ENCODE data around the gene UPK3A. TPM values are rescaled to one million over a fixed set of nuclear protein-coding genes. Genes with fewer than 3 reads are reported as not detected.

Gene UPK3A
- total and polyA plus RNA-seq, 2 of the 13 experiments (the other 11 are each of a cell fraction or from before 2014, with no cell fraction given), result 10.5 to 13.8 TPM

DNA sequence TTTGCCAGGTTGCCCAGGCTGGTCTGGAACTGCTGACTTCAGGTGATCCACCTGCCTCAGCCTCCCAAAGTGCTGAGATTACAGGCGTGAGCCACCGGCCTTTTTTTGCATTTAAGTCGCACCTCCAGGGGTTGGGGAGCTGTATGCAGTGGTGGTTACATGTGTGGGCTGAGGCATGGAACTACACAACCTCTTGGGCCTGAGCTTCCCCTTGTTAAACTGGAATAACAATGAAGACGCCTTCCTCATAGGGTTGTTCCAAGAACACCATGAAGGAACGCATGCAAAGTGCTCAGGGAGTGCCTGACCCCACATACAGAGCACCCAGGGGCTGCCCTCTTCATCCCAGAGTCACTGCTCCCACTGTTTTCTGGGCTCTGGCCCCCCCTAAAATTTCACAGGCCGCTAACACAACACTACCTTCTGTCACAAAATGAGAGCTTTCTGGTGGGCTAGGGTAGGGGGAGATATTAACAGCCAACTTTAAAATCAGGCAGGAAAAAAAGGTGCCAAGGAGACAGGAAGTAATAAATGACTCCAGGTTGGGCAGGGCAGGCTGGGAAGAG is 23.7 kb downstream of the UPK3A start:
- peaks cover 33% of the 10 kb centered on the region for H3K79me2 ChIP-seq (ENCODE audit: insufficient read depth, low read length)
- H3K4me2 ChIP-seq (ENCODE audit: low read depth, low read length), result peak overlapping the region; percentile 89; the same call in 1 of the 2 replicates
- ATAC-seq (no peak), FAIRE-seq (no peak), DNase-seq (ENCODE audit: low spot score) (no peak)
- no peak overlapping the region for H2AFZ ChIP-seq (ENCODE audit: low read length)
- H3K36me3 ChIP-seq (replicated peaks in 1 of 2; ENCODE audit: control insufficient read depth in 1 of 2, insufficient read depth in 2 of 2, low read length in 2 of 2), result peaks cover 0 to 10% of the 10 kb centered on the region in 2 experiments; a peak in 1 of 5 replicates
- peaks cover 59% of the 10 kb centered on the region for H3K4me1 ChIP-seq (ENCODE audit: insufficient read depth, low read length)
- no peaks in the 10 kb centered on the region for H3K9me3 ChIP-seq (ENCODE audit: low read length)
- ChIA-PET CTCF (ENCODE audit: low intra/inter-chr PET ratio, low total read pairs) (no interaction called here), POLR2A (interaction anchor here (2.3 to 6.7 kb wide), 2 partner anchors 35 kb away, joined by 12 to 56 read pairs; no protein-coding TSS in a partner anchor)
- peaks cover 15% of the 10 kb centered on the region; the same call in 1 of the 2 replicates for H4K20me1 ChIP-seq (ENCODE audit: insufficient read depth, low read length)
- WGBS (ENCODE audit: low lambda C conversion rate), result 90% methylated on average over 5 of the region's 6 CpGs
- in situ Hi-C loops (cut with HindIII; ENCODE audit: extremely low pct_ligation_motif_present, low pct_unique_long_range_greater_than_20kb) (loop anchor here (5.0 kb wide), 1 partner anchor 36 kb away; no protein-coding TSS in a partner anchor), intact Hi-C loops (cut with micrococcal nuclease; ENCODE audit: unreplicated experiment) (loop anchor here (2.0 kb wide), 1 partner anchor 30 kb away; no protein-coding TSS in a partner anchor)
- H3K27me3 ChIP-seq (ENCODE audit: control insufficient read depth in 1 of 2, insufficient read depth in 2 of 2, low read length in 2 of 2), result no peaks in the 10 kb centered on the region
- no peak overlapping the region for H3K4me3 ChIP-seq (replicated peaks in 1 of 3; ENCODE audit: insufficient read depth in 1 of 3, low read depth in 2 of 3, low read length in 3 of 3)
- TF ChIP-seq GABPA (IDR thresholded peaks at IDR 0.05; ENCODE audit: low read depth, low read length), result no peak
- peak; percentile 29; the same call in 1 of the 2 replicates for TF ChIP-seq GABPA (CRISPR knock-in tag; IDR thresholded peaks at IDR 0.05; ENCODE audit: low read depth)
- TF ChIP-seq, protein P1, sequence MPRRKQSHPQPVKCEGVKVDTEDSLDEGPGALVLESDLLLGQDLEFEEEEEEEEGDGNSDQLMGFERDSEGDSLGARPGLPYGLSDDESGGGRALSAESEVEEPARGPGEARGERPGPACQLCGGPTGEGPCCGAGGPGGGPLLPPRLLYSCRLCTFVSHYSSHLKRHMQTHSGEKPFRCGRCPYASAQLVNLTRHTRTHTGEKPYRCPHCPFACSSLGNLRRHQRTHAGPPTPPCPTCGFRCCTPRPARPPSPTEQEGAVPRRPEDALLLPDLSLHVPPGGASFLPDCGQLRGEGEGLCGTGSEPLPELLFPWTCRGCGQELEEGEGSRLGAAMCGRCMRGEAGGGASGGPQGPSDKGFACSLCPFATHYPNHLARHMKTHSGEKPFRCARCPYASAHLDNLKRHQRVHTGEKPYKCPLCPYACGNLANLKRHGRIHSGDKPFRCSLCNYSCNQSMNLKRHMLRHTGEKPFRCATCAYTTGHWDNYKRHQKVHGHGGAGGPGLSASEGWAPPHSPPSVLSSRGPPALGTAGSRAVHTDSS (CRISPR knock-in tag; conservative IDR thresholded peaks at IDR 0.05), result no peak
- H3K9ac ChIP-seq (ENCODE audit: insufficient read depth, low read depth, low read length), result peak overlapping the region; percentile 65
- H3K27ac ChIP-seq (ENCODE audit: extremely low read length, insufficient read depth, low read length), result peak overlapping the region; percentile 75
- BruUV-seq (replicated peaks), result no TSS peak

DNA sequence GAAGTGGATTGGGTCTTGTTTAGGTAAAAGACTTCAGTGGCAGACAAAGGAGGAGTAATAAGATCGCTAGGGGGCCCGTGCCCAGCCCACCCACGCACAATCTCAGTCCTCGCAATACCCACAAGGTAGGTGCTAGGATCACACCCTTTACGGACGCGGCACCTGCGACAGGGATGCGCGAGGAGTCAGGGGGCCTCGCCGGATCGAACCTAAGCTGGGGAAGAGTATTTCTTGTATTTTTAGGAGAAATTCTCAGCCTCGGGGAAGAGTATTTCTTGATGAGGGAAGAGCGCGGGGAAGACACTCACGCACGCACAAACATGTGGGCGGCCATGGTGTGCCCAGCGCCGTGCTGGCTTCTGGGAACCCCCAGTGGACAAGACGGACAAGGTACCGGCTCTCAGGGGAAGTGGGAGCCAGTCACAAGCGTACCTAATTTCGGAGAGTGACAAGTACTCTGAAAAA is 24.2 kb downstream of the UPK3A start:
- ATAC-seq, result no peak
- no peak for DNase-seq (ENCODE audit: low spot score)
- Histone ChIP-seq H3K27ac (ENCODE audit: extremely low read length, insufficient read depth, low read length) (peak overlapping the region; percentile 75), H3K4me3 (replicated peaks in 1 of 3; ENCODE audit: insufficient read depth in 1 of 3, low read depth in 2 of 3, low read length in 3 of 3) (peak overlapping the region; percentile 32 to 88 (median 51); a peak in 5 of 6 replicates), H3K4me1 (ENCODE audit: insufficient read depth, low read length) (peaks cover 64% of the 10 kb centered on the region), H3K79me2 (ENCODE audit: insufficient read depth, low read length) (peaks cover 38% of the 10 kb centered on the region), H3K36me3 (replicated peaks in 1 of 2; ENCODE audit: control insufficient read depth in 1 of 2, insufficient read depth in 2 of 2, low read length in 2 of 2) (peaks cover 0 to 10% of the 10 kb centered on the region in 2 experiments; a peak in 1 of 5 replicates), H2AFZ (ENCODE audit: low read length) (no peak overlapping the region), H4K20me1 (ENCODE audit: insufficient read depth, low read length) (peaks cover 15% of the 10 kb centered on the region; the same call in 1 of the 2 replicates), H3K4me2 (ENCODE audit: low read depth, low read length) (peak overlapping the region; percentile 89), H3K9me3 (ENCODE audit: low read length) (no peaks in the 10 kb centered on the region), H3K9ac (ENCODE audit: insufficient read depth, low read depth, low read length) (peak overlapping the region; percentile 65), H3K27me3 (ENCODE audit: control insufficient read depth in 1 of 2, insufficient read depth in 2 of 2, low read length in 2 of 2) (no peaks in the 10 kb centered on the region)
- BruUV-seq (replicated peaks), result TSS peak; percentile 65
- in situ Hi-C loops (cut with HindIII; ENCODE audit: extremely low pct_ligation_motif_present, low pct_unique_long_range_greater_than_20kb), result loop anchor here (5.0 kb wide), 1 partner anchor 37 kb away; no protein-coding TSS in a partner anchor
- ChIA-PET CTCF (ENCODE audit: low intra/inter-chr PET ratio, low total read pairs) (no interaction called here), POLR2A (interaction anchor here (0.6 to 6.7 kb wide), 2 partner anchors 35 to 814 kb away, joined by 3 to 56 read pairs; no protein-coding TSS in a partner anchor)
- intact Hi-C loops (cut with micrococcal nuclease; ENCODE audit: unreplicated experiment), result loop anchor here (2.0 kb wide), 1 partner anchor 30 kb away; no protein-coding TSS in a partner anchor
- 82% methylated on average over 25 of the region's 25 CpGs for WGBS (ENCODE audit: low lambda C conversion rate)
- no peak for FAIRE-seq
- TF ChIP-seq TFDP2 (CRISPR knock-in tag; IDR thresholded peaks at IDR 0.05) (no peak), TOE1 (CRISPR knock-in tag; IDR thresholded peaks at IDR 0.05) (no peak), ZBTB38 (CRISPR knock-in tag; IDR thresholded peaks at IDR 0.05) (peak; percentile 63; the same call in 1 of the 2 replicates), TEAD3 (CRISPR knock-in tag; optimal IDR thresholded peaks at IDR 0.05; ENCODE audit: borderline replicate concordance) (no peak), ZNF891 (CRISPR knock-in tag; IDR thresholded peaks at IDR 0.05) (no peak), ZNF580 (CRISPR knock-in tag; IDR thresholded peaks at IDR 0.05; ENCODE audit: borderline replicate concordance, low read depth) (no peak), NFE2 (CRISPR knock-in tag; IDR thresholded peaks at IDR 0.05) (no peak), FOXA1 (IDR thresholded peaks at IDR 0.05) (no peak), FOXA1 (CRISPR knock-in tag; IDR thresholded peaks at IDR 0.05) (no peak), ZNF329 (CRISPR knock-in tag; IDR thresholded peaks at IDR 0.05; ENCODE audit: low read depth) (0 out of 2 replicates have a peak, but pooled peaks have one; percentile 12), KAT8 (CRISPR knock-in tag; IDR thresholded peaks at IDR 0.05) (no peak), TRIM24 (CRISPR knock-in tag; IDR thresholded peaks at IDR 0.05) (no peak)
